ENCODE data around the gene GULP1.

DNA sequence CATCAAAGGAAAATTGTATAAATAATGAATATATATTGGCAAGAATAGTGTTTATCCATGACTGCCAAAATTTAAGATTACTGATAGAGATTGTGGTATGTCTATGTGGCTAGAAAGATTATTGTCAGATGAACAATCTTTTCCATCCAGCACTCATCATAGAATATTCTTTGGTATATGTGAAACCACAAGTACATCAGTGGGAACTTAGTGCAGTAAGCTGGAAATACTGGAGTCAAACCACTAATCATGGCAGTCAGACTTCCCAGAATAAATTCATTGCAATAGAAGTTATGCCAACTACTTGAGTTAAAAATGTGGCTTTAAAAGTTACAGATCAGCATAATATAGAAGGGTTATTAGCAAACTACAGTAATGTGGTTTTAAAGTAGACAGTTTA is 310.3 kb downstream of the GULP1 start:
- TF ChIP-seq, protein P1, sequence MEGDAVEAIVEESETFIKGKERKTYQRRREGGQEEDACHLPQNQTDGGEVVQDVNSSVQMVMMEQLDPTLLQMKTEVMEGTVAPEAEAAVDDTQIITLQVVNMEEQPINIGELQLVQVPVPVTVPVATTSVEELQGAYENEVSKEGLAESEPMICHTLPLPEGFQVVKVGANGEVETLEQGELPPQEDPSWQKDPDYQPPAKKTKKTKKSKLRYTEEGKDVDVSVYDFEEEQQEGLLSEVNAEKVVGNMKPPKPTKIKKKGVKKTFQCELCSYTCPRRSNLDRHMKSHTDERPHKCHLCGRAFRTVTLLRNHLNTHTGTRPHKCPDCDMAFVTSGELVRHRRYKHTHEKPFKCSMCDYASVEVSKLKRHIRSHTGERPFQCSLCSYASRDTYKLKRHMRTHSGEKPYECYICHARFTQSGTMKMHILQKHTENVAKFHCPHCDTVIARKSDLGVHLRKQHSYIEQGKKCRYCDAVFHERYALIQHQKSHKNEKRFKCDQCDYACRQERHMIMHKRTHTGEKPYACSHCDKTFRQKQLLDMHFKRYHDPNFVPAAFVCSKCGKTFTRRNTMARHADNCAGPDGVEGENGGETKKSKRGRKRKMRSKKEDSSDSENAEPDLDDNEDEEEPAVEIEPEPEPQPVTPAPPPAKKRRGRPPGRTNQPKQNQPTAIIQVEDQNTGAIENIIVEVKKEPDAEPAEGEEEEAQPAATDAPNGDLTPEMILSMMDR (IDR thresholded peaks at IDR 0.05), result no peak
- TF ChIP-seq POLR2A (IDR thresholded peaks at IDR 0.05), result no peak
